Mucosa of stomach (tissue), 1 donor: ENCODE measurements around the gene BRPF1.

Experiments
- H3K27me3 ChIP-seq: one replicate; pipeline ENCODE4 v1.7.0; 2013; ENCODE audit warnings: mild to moderate bottlenecking, low read length; ENCODE audit not compliant: control insufficient read depth, insufficient read depth
- H3K36me3 ChIP-seq: one replicate; pipeline ENCODE4 v1.7.0; 2013; ENCODE audit warnings: low read length; ENCODE audit not compliant: control insufficient read depth, insufficient read depth
- H3K4me1 ChIP-seq: one replicate; pipeline ENCODE4 v1.7.0; 2013; ENCODE audit warnings: mild to moderate bottlenecking, low read length; ENCODE audit not compliant: control insufficient read depth, insufficient read depth
- H3K4me3 ChIP-seq: one replicate; pipeline ENCODE4 v1.7.0; 2013; ENCODE audit warnings: low read length
- H3K9ac ChIP-seq: one replicate; pipeline ENCODE4 v1.7.0; 2013; ENCODE audit warnings: mild to moderate bottlenecking, low read length, moderate library complexity
- H3K9me3 ChIP-seq: one replicate; pipeline ENCODE4 v1.7.0; 2013; ENCODE audit warnings: mild to moderate bottlenecking, low read length, moderate library complexity; ENCODE audit not compliant: control insufficient read depth
- donor health status: Pancreatic carcinoma.

The BRPF1 gene

GRCh38 chr3:9786825-9787669 is 55.5 kb downstream of the BRPF1 start:
- Histone ChIP-seq H3K4me3 (no peak overlapping the region), H3K9ac (no peak overlapping the region), H3K36me3 (peaks cover 11% of the 10 kb centered on the region)

GRCh38 chr3:9787714-9788113 is 56.2 kb downstream of the BRPF1 start:
- Histone ChIP-seq H3K9ac (no peak overlapping the region), H3K4me1 (peaks cover 9% of the 10 kb centered on the region), H3K4me3 (no peak overlapping the region), H3K9me3 (no peaks in the 10 kb centered on the region), H3K36me3 (peaks cover 7% of the 10 kb centered on the region), H3K27me3 (no peaks in the 10 kb centered on the region)

More at GRCh38 chr3:9786825-9787669, 55.5 kb downstream of the BRPF1 start:
- Histone ChIP-seq H3K4me1 (peaks cover 9% of the 10 kb centered on the region), H3K9me3 (no peaks in the 10 kb centered on the region), H3K27me3 (no peaks in the 10 kb centered on the region)

GRCh38 chr3:9791127-9791526 is 59.6 kb downstream of the BRPF1 start:
- no peaks in the 10 kb centered on the region for H3K9me3 ChIP-seq
- no peaks in the 10 kb centered on the region for H3K27me3 ChIP-seq
- peaks cover 9% of the 10 kb centered on the region for H3K4me1 ChIP-seq
- H3K4me3 ChIP-seq, result no peak overlapping the region
- H3K9ac ChIP-seq, result no peak overlapping the region
- peaks cover 7% of the 10 kb centered on the region for H3K36me3 ChIP-seq

DNA sequence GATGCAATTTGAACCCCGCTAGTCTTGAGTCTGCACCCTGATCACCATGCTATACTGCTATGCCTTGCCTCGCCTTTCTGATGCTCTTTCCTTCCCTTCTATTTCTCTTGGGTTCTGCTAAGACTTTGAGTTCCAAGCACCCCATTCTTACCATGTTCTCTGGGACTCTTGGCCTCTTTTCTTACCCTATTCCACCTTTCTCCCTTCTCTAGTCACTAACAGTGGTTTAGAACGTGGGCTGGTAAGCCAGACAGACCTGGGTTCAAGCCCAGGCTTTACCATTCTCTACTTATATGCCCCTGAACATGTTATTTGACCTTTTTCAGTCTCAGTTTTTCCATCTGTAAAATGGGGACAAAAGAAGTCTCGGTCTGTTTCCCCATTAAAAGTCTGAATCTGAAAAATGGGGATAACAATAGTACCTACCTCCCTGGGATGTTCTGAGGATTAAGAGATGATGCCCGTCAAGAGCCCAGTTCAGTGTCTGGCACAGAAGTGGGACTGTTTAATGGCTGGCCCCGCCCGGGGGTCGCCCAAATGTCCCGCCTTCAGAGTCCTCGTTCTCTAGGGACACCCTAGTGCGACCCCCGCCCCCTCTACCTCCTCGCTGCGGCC is 60.4 kb downstream of the BRPF1 start:
- peak overlapping the region; percentile 44 for H3K4me3 ChIP-seq
- peak overlapping the region; percentile 99 for H3K9ac ChIP-seq
- peaks cover 7% of the 10 kb centered on the region for H3K36me3 ChIP-seq
- H3K9me3 ChIP-seq, result no peaks in the 10 kb centered on the region
- H3K27me3 ChIP-seq, result no peaks in the 10 kb centered on the region
- peaks cover 9% of the 10 kb centered on the region for H3K4me1 ChIP-seq

- H3K4me1 ChIP-seq, result peaks cover 9% of the 10 kb centered on the region
- H3K9ac ChIP-seq, result peak within 1 kb of the TSS; percentile 99
- H3K4me3 ChIP-seq, result peak within 1 kb of the TSS; percentile 44
- H3K36me3 ChIP-seq, result peaks cover 7% of the 10 kb centered on the region
- no peaks in the 10 kb centered on the region for H3K9me3 ChIP-seq
- no peaks in the 10 kb centered on the region for H3K27me3 ChIP-seq
Measured at GRCh38 chr3:9792405-9793160, 61.0 kb downstream of the BRPF1 start, which contains the start of the genes ARPC4 and TADA3. Gene ARPC4 (plus strand): TSS chr3:9793082. CDS start chr3:9793122, 40 bp downstream. Gene TADA3 (minus strand): TSS chr3:9792473. CDS start chr3:9791466, 1,007 bp downstream.

GRCh38 chr3:9793161-9793781 is 61.7 kb downstream of the BRPF1 start:
- H3K36me3 ChIP-seq, result peaks cover 11% of the 10 kb centered on the region
- H3K9me3 ChIP-seq, result no peaks in the 10 kb centered on the region
- peak overlapping the region; percentile 44 for H3K4me3 ChIP-seq
- H3K27me3 ChIP-seq, result no peaks in the 10 kb centered on the region
- peaks cover 9% of the 10 kb centered on the region for H3K4me1 ChIP-seq
- H3K9ac ChIP-seq, result peak overlapping the region; percentile 99

GRCh38 chr3:9794400-9794799 is 62.9 kb downstream of the BRPF1 start:
- H3K27me3 ChIP-seq, result no peaks in the 10 kb centered on the region
- no peak overlapping the region for H3K9ac ChIP-seq
- no peaks in the 10 kb centered on the region for H3K9me3 ChIP-seq
- H3K36me3 ChIP-seq, result peaks cover 11% of the 10 kb centered on the region
- H3K4me3 ChIP-seq, result no peak overlapping the region
- H3K4me1 ChIP-seq, result peaks cover 9% of the 10 kb centered on the region

DNA sequence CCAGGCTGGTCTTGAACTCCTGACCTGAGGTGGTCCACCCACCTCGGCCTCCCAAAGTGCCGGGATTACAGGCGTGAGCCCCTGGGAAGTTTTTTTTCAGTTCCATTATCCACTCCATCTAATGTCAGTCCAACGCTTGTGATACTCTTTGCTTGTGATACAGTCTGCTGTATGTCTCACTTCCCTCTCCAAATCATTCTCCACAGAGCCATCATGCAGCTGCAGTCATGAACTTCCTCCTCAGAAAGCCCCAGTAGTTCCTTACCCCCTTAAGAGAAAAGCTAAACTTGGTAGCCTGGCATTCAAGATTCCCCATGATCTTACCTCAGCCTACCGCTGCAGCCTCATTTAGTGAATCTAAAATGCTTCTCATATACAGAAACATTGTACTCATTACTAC is 63.7 kb downstream of the BRPF1 start:
- Histone ChIP-seq H3K9me3 (no peaks in the 10 kb centered on the region), H3K4me1 (peaks cover 9% of the 10 kb centered on the region), H3K27me3 (no peaks in the 10 kb centered on the region), H3K4me3 (no peak overlapping the region), H3K9ac (no peak overlapping the region), H3K36me3 (peaks cover 17% of the 10 kb centered on the region)

- Histone ChIP-seq H3K36me3 (peaks cover 18% of the 10 kb centered on the region), H3K9ac (no peak overlapping the region), H3K9me3 (no peaks in the 10 kb centered on the region), H3K4me3 (no peak overlapping the region), H3K4me1 (no peaks in the 10 kb centered on the region), H3K27me3 (no peaks in the 10 kb centered on the region)
Measured at GRCh38 chr3:9797196-9797945, 65.8 kb downstream of the BRPF1 start.
